GM06990 (cell line): Measurements from ENCODE around the gene THEMIS.

ENCODE experiments used
- DNase-seq: peaks from one replicate; pipeline ENCODE4 v3.0.0-alpha.2; 2011; ENCODE audit not compliant: insufficient read length; ENCODE audit errors: extremely low read depth
- H3K27me3 ChIP-seq: replicated peaks from 2 replicates; pipeline ENCODE4 v1.6.0; 2011; ENCODE audit warnings: low read length; ENCODE audit not compliant: control insufficient read depth, insufficient read depth
- H3K36me3 ChIP-seq: 2 replicates; pipeline ENCODE4 v1.5.1; 2011; ENCODE audit warnings: low read length; ENCODE audit not compliant: control insufficient read depth, insufficient read depth
- H3K4me3 ChIP-seq: replicated peaks from 2 replicates; pipeline ENCODE4 v1.5.1; 2011; ENCODE audit warnings: low read depth, mild to moderate bottlenecking, control low read depth, low read length
- TF ChIP-seq, protein P1 (sequence below): IDR thresholded peaks from 2 replicates; pipeline ENCODE4 v1.5.1; 2011; ENCODE audit warnings: low read length, control low read depth, mild to moderate bottlenecking, inconsistent platforms; ENCODE audit not compliant: insufficient read depth, poor library complexity, severe bottlenecking

The THEMIS gene, protein sequence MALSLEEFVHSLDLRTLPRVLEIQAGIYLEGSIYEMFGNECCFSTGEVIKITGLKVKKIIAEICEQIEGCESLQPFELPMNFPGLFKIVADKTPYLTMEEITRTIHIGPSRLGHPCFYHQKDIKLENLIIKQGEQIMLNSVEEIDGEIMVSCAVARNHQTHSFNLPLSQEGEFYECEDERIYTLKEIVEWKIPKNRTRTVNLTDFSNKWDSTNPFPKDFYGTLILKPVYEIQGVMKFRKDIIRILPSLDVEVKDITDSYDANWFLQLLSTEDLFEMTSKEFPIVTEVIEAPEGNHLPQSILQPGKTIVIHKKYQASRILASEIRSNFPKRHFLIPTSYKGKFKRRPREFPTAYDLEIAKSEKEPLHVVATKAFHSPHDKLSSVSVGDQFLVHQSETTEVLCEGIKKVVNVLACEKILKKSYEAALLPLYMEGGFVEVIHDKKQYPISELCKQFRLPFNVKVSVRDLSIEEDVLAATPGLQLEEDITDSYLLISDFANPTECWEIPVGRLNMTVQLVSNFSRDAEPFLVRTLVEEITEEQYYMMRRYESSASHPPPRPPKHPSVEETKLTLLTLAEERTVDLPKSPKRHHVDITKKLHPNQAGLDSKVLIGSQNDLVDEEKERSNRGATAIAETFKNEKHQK

DNA sequence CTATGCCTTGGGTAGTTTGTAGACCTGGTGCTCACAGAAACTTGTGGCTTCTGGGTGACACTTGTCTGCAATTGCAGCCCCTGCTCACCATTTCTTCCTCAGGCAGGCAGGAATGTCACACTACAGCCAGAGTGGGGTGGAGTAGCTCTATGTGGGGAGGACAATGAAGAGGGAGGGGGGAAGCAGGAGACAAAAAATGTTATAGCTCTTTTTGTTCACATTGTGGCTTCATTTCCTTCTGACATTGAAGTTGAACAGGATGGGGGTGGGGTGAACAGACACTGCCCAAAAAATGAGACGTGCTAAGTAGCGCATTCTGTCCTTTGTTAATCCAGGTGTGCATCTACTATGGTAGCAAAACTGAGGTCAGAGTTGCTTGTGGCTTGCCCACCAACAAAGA lies at the start of gene THEMIS:
THEMIS (minus strand) TSS at position 124 of the 400 bp plus-strand sequence. CDS start 126 bp downstream, outside the sequence.
- Histone ChIP-seq H3K27me3 (no peaks in the 10 kb centered on the region), H3K4me3 (no peak within 1 kb of the TSS), H3K36me3 (no peaks in the 10 kb centered on the region)
- TF ChIP-seq, protein P1, sequence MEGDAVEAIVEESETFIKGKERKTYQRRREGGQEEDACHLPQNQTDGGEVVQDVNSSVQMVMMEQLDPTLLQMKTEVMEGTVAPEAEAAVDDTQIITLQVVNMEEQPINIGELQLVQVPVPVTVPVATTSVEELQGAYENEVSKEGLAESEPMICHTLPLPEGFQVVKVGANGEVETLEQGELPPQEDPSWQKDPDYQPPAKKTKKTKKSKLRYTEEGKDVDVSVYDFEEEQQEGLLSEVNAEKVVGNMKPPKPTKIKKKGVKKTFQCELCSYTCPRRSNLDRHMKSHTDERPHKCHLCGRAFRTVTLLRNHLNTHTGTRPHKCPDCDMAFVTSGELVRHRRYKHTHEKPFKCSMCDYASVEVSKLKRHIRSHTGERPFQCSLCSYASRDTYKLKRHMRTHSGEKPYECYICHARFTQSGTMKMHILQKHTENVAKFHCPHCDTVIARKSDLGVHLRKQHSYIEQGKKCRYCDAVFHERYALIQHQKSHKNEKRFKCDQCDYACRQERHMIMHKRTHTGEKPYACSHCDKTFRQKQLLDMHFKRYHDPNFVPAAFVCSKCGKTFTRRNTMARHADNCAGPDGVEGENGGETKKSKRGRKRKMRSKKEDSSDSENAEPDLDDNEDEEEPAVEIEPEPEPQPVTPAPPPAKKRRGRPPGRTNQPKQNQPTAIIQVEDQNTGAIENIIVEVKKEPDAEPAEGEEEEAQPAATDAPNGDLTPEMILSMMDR = no peak
- no peak for DNase-seq

DNA sequence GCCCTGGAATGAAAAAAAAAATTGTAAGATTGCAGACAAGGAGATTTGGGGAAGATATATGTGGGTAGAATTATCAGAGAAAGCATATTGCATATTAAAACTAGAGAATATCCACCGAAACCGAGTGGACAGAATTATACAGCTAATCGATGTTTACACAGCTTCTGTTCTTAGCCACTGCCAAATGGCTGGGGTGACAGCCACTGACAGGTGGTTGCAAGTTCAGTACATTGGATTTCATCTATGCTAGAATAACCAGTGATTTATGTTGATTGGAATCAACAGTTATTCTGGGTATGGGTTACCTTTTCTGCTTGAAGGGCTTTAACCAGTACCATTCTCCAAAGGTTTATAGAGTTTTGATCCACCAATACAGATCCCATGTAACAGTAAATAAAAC lies 48.4 kb upstream of the THEMIS start:
- TF ChIP-seq, protein P1 = no peak

DNA sequence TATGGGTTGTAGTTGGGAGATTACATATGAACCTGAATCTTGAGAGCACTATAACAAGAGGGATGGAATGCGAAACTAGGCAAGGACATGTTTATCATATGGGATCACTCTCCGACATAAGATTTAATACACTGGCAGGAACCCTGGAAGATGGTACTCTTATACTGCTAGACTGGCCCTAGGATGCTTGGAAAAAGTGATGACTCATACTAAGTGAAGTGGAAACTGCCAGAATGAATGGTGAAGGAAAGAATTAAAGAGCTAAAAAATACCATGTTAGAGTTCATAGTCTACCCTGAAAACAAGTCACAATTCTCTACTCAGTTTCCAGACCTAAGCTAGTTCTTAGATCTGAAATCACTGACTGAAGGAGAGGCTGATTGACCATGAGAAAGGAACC lies 45.5 kb upstream of the THEMIS start:
- Histone ChIP-seq H3K4me3 (no peak overlapping the region), H3K27me3 (no peaks in the 10 kb centered on the region), H3K36me3 (no peaks in the 10 kb centered on the region)
- DNase-seq = no peak
- TF ChIP-seq, protein P1 = no peak

More for the DNA sequence above, 48.4 kb upstream of the THEMIS start:
- no peak for DNase-seq
- H3K36me3 ChIP-seq = no peaks in the 10 kb centered on the region
- no peaks in the 10 kb centered on the region for H3K27me3 ChIP-seq
- no peak overlapping the region for H3K4me3 ChIP-seq

DNA sequence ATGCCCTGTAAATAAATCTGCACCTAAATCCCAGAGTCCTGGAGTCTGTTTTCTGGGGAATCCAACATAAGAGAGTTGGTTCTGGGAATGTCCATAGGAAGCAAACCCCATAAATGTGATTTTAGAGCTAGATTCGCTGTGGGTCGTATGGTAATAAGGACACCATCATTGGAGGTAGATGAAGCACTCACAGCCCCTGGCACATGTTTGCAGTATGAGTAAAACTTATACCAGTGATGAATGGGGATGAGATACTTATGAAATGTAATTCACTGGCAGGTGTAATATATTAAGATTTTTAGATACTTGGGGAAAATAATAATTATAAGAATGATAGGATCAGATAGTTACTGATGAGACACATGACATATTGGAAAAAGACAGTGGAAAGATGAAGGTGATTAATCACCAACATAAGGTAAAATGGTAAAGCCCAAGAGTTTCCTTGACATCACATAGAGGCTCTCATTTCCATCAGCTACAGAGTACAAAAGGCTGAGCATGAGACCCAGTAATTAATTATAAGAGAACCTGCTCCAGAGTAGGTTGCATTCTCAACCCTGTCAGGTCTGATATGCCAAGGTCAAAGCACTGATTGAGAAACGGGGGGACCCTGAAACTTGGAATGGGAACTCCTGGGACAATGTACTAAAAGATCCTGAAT lies 44.7 kb upstream of the THEMIS start:
- DNase-seq = no peak
- TF ChIP-seq, protein P1 = no peak
- Histone ChIP-seq H3K36me3 (no peaks in the 10 kb centered on the region), H3K4me3 (no peak overlapping the region), H3K27me3 (no peaks in the 10 kb centered on the region)

DNA sequence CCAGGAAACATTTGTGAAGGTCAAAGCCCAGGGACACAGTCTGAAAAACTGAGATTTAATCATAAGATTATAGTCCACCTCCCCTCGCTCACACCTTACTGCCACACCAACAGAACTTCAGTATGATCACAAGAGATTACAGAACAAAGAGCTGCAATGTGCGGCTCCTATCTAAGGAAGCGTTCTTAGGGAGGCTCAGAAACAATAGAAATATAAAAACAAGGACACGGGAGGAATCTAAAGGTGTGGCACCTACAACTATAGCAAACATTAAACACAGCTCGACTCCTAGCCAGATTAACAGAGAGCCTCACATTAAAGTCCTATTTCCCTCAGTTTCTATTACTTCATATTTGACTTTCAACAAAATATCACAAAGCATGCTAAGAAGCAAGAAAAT lies 40.4 kb upstream of the THEMIS start:
- TF ChIP-seq, protein P1 = no peak

More for the DNA sequence above, 40.4 kb upstream of the THEMIS start:
- Histone ChIP-seq H3K4me3 (no peak overlapping the region), H3K36me3 (no peaks in the 10 kb centered on the region), H3K27me3 (no peaks in the 10 kb centered on the region)
- DNase-seq = no peak
